ENCODE measurements around the gene BEND4. TPM values are rescaled to one million over a fixed set of nuclear protein-coding genes. Genes with fewer than 3 reads are reported as not detected.
"Not testable (repeated sequence)": the region's sequence is repeated elsewhere in the genome, so short reads cannot be mapped to it uniquely, and the experiment has no call there.

BEND4 gene
- total RNA-seq: 0.17 and 0.23 TPM in 2 replicates

DNA sequence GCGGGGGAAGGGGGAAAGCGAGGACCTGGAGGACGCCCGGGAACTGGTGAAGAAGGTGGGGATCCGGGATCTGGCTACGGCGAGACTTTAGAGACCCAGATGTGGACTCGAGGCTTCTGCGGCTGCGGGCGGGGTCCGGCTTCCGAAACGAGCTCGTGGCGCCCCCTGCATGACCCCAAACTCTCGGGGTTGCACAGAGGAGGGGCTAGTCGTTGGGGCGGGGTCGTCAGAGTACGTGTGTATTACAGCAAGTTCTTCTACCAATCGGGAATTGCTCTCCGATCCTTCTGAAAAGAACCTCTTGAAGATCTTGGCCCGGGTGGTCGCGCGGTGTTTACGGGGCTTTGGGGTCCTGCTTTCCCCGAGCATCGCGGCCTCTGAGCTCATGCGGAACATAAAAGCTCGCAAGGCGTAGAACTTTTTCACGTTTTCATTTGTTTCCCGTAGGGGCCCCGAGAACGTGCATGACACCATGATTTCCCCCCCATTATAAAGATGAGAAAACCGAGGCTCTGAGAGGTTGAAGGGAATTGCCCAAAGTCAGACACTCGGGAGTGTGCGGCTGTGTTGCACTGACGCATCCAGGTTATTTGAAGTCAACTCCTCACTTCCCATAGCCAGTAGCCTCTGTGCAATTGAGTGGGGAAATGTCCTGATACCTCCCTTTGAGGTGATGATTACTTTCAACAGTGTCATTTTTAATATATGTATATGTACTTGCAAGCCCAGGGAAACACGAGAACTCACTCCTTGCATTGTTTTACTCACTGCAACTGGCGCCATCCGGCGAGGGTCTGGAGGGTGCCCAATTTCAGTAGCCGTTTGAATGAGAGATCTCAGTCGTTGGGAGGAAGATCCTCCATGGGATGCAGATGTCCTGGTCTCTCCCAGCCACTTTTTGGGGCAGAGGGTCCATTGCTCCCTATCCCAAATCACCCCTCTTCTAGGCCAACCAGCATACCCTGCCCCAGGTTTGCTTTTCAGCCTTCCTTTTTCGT lies at the start of gene BEND4:
TSS of gene BEND4 (minus strand) at position 149 of the 998 bp plus-strand sequence. CDS start 512 bp downstream, outside the sequence.
- DNase-seq: no peak

DNA sequence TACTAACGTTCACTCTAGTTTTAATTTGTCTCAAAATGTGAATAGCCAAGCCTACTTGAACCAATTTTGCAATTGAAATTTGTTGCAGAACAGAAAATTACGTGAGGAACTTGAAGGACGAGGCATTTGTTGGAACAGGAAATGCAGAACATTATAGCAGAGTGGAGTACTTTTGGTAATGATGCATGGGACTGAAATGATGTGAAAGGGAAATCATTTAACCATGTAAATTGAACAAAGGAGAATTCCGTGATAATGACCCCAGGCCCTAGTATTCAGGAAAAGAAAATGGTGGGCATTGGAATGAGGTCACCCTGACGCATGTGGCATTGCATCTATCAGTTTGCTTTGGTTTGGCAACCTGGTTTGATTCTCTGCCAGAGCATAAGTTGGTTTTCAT lies 44.9 kb upstream of the BEND4 start:
- DNase-seq: no peak

DNA sequence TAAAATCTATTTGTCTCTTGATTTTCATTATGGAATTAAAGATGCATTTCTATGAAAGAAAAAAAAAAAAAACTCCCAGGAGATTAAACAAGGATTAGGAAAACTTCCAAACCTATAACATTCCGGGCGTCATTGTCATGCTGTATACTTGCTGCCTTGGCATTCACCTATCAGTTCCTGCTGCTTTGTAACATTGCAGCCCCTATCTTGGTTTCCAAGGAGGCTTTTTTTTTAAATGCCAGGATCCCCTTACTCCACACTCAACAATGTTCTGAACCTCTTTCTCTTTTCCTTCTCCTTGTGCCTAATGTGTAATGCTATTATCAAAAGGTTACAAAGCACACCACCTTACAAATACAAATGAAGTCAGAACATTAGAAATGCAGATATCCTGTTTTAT lies 20.5 kb upstream of the BEND4 start:
- DNase-seq: no peak

DNA sequence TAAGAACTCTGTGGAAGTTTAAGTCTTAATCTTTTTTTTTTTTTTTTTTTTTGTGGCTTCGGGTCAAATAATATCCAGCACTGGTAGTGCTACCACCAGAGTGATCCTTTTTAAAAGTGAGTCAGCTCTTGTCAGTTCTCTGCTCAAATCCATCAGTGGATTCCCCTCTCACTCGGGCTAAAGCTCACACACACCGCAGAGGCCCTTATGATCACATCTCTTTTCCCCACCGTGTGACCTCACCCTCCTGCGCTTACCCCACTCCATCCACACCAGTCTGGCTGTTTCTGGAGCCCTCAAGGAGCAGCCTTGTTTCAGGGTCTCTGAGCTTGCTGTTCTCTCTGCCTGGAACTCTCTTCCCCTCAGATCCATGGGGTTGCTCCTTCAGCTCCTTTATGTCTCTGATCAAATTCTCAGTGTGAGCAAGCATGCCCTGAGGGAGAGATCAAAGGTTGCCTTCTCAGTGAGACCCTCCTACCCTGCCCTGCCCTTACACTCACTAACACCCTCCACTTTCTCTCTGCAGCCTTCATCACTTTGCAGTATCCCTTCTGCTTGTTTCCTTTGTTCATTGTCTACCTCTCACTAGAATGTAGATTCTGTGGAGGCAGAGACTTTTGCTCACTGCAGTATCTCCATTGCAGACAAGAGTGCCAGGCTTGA lies 19.8 kb upstream of the BEND4 start:
- DNase-seq: no peak

DNA sequence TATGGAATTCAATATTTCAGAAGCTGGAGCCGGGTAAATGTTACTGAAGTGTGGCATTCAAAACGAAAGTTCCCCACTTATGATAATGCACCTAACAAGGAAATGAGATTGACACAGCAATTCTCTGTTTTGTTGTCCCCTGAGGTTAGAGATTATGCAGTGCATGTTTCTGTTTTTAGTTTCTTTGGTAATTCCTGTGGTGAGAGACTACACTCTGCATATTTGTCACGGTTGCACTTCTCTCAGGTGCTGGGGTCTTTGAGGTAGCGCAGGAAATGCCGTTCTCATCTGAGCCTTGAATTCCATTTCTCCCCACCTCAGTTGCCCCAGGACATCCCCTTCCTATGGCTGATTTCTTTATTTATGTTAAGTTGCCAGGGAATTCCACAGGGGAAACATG lies 15.3 kb upstream of the BEND4 start:
- DNase-seq: no peak

DNA sequence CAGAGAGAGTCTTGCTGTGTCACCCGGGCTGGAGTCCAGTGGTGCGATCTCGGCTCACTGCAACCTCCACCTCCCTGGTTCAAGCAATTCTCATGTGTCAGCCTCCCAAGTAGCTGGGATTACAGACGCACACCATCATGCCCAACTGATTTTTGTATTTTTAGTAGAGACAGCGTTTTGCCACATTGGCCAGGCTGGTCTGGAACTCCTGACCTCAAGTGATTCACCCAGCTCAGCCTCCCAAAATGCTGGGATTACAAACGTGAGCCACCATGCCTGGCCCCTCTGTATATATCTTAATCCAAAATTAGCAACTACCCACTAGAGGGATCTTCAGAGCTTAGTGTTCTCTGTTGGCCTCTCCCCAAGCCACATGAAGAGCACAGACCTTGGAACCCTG lies 13.7 kb upstream of the BEND4 start:
- not testable (repeated sequence) for DNase-seq

DNA sequence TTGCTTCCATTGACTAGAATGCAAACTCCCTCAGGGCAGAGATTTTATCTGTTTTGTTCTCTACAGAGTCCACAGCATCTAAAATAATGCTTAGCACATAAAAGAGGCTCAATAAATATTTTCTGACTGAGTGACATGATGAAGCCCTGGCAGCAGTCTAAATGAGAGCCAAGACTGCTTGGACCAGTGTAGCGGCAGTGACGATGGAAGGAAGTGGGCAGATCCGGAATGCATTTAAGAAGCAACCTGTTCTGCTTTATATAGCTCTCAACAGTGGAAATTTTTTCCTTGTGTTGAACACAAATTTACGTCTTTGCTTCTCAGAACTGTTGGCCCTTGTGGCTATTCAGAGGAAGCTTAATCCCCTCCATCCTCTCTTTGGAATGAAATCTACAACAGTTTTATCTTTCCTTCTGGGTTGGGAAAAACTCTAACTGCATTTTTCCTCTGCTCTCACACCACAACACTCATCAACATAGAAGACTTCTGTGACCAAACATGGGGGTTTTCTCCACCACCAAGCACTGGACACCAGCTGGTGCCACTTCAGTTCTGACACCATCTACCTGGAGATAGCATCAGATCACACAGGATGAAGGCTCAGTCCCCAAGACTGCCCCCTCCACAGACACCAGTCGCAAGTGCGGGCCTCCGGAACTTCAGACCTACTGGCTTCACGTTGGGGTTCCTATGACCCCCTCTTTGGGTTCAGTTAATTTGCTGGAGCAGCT lies 7.0 kb upstream of the BEND4 start:
- no peak for DNase-seq

DNA sequence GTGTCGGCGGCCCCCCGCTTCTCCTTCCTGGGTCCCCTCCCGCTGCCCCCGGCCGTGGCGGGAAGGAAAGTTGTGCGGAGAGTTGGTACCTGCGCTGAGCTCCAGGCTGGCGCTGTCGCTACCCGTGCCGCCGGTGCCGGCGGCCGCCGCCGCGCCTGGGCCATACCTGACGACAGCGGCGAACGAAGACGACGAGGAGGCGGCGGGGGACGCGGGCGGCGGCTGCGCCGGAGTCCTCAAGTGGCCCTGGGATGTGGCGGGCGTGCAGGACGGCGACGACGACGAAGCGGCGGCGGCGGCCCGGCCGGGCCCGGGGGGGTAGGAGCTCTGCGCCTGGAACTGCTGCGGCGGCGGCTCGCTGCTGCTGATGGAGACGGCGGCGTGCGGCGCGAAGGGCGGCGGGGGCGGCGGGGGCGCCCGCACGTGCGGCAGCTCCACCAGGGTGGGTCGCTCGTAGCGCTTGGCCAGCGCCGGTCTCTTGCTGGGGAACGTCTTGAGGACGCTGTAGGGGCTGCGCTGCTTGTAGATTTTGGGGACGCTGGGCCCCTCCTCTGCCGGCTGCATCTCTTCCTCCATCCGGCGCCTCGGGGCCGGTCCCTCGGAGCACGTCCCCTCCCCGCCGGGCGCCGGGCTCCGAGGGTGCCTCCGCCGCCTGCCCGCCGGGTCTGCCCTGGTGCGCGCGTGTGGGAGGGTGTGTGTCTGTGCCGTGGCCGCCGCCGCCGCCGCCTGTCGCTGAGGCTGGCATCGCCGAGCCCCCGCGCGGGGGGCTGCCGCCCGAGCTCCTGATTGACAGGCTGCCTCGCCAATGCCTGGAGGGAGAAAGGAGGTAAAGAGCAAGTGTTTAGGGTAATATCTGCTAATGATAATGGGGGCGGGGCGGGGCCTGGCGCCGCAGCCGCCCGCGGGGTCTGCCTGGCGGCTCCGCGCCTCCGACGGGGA lies 618 bp downstream of the BEND4 start:
- DNase-seq: no peak

DNA sequence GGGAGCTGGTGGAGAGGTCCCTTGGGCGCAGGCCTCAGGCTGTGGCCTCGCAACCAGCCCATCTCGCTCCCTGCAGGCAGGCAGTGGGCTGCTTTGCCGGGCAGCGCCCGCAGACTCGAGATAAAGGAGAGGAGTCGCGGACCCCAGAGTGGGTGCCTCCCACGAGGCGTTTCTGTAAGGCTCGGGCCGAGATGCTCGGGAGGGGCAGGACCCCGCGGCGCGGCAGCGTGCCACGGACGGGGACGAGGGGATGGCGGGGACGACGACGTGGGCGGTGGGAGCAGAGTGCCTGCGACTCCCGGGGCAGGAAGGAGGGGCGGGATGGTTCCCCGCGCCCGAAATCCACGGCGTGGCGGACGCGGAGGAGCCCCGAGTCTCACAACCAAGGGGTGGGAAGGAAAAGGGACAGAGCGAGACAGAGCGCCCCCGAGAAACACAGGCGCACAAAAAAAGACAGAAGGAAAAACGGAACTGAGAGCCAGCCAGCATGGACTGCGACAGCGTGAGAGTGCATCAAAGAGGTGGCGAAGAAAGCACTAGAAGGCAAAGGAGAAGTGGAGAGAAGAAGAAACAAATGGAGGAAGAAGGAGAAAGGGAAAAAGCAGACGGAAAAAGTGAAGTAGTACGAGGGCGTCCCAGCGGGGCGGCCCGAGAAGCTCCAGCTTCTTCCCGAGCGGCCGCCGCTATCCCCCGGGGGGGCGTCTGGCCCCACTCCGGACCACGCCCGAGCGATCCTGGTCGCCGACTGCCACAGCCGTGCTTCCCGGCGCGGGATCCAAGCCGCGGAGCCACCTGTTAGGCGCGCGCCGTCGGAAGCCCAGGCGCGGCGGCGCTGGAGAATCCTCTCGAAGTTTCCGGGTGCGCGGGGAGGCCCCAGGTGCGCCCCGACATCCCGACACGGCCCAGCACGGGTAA lies 1.5 kb downstream of the BEND4 start:
- no peak for DNase-seq

DNA sequence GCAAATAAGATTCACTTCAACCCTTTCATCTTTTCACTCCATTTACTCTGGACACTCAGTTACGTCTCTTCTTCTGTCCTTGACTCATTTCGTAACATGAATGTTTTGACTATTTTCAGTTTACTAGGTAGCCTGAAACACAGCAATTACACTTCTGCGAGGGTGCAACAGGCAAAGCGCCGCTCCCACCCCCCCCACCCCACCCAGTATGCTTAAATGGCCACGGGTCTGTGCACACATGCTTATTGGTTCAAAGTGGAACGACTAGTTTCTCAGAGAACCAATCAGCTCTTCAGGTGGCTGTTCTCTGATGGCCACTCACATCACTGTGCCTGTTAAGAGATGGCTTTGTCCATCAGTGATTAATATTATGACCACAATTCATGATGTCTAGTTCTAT lies 3.5 kb downstream of the BEND4 start:
- DNase-seq: no peak

DNA sequence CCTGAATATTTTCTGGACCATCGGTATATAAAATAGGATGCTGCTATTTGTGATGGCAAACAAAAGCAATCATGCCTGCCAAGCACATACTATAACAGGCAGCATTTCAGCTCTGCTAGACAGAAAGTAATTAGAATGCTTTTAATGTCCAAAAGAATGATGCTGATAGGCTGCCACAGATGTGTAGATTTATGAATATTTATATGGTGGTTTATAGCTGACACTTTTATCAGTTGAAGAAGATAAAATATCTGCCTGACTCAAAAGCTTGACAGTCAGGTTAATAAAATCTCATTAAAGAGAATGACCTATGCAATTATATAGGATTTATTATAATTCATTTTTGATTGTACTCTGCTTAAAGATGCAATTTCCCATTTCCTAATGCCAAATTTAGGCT lies 4.0 kb downstream of the BEND4 start:
- DNase-seq: no peak

DNA sequence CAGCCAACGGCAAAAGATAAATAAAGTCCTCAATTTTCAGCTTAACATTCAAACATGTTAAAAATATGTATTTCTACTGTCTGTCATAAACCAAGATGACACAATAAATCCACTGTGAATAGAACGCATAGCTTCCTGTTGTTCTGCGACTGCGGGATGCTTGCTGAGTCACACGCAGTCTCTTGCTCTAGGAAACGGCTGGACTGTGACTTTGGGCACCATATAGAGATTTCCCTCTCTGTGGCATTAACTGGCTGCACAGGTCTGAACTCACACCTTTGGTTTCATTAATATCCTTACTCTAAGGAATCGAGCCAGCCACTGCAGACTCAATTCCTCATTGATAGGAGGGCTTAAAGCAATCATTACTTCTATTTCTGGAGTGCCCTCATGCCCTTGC lies 8.4 kb downstream of the BEND4 start:
- DNase-seq: no peak

DNA sequence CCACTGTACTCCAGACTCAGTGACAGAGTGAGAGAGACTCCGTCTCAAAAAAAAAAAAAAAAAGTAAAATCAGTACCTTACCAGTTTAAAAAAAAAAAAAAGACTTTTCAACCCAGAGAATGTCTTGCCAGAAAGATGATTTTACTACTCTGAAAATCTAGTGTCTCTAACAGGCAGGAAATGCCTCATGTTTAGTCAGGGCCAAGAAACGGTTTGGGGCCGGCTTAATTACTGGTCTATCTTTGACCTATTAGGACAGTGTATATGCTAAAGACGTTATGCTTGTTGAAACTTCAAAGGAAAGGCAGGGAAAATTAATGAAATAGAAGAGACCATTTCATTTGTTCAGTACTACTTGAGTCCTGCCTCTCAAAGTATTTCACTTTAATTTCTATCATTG lies 9.9 kb downstream of the BEND4 start:
- no peak for DNase-seq

DNA sequence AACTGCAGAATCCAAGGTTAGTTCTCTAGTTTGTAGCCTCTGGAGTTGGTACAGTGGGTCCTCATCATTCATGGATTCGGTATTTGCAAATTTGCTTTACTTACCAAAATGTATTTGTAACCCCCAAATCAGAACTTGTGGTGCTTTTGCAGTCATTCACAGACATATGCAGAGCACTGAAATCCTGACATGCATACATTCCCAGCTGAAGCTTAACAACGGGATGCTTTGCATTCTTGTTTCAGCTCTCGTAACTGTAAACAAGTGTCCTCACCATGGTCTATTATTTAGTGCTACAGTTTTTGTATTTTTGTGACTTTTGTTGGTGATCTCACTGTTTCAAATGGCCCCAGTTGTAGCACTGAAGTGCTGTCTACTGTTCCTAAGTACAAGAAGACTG lies 16.1 kb downstream of the BEND4 start:
- no peak for DNase-seq

DNA sequence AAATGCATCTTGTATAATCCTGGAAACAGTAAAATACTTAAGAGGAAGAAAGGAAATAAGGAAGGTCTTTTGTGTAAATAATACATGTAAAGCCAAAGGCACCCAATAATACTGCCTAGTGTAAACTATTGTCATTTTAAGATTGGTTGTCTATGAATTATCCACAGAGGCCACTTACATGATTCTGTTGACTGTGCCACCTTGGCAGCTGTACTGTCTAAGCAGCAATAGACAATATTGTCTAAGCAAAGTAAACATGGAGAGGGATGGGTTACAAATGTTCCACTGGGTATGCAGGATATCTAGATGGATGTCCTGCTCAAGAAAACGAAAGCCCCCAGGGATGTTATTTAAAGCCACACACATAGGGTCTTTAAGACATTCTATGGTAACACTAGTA lies 19.4 kb downstream of the BEND4 start:
- no peak for DNase-seq

DNA sequence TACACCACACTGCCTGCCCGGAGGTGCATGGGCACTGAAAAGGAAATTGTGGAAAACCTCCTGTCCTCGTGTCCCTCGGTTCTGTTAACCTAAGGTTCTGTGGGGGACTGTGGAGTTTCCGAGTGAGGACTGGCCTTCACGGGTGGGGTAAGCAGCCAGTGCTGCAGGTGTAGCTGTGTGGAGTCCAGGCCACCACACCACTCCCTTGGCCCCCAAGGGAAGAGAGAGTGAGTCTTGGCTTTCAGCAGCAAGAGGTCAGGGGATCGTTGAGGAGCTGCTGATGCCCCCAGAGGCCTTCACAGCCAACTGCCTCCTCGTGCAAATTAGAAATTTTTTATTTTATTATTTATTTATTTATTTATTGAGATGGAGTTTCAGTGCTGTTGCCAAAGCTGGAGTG lies 20.4 kb downstream of the BEND4 start:
- DNase-seq: no peak

DNA sequence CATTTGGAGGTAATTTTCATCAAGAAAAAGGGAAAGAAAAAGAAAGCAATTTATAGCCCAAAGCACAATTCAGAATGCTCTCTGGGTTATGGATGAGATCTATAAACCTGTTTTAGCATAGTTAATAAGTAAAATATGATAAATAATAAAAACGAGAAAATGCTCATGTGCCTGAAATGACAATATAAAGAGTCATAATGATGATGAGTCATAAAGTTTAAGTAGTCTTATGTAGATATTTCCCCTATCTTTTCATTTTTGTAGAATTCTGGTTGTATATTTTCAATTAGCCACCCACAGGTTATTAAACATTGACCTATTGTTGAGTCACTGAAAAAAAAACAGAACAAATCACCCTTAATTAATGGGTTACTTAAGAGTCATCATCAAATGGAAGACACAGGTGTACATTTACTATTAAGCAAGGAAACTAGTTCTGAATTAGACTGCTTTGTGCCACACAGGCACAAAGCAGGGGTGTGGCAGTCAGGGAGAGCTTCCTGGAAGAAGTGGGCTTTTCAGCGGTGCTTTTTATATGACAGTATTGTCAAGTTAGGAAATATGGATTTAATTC lies 29.3 kb downstream of the BEND4 start:
- no peak for DNase-seq

DNA sequence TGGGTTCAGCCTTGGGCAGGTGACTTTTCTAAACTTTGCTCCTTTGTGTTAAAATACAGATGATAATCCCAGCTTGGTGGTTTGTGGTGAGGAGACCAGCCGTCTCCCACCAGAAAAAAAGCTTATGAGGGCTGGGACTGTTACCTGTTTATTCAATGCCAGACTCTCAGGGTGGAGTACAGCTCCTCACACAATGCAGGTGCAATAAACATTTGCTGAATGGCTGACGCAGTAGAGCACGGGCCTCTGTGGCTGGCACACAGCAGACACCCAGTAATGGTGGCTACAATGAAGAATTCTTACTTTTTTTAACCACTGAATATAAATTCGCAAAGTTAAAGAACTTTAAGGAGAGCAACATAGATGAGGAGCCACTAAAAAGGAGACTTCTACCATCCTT lies 30.2 kb downstream of the BEND4 start:
- no peak for DNase-seq

DNA sequence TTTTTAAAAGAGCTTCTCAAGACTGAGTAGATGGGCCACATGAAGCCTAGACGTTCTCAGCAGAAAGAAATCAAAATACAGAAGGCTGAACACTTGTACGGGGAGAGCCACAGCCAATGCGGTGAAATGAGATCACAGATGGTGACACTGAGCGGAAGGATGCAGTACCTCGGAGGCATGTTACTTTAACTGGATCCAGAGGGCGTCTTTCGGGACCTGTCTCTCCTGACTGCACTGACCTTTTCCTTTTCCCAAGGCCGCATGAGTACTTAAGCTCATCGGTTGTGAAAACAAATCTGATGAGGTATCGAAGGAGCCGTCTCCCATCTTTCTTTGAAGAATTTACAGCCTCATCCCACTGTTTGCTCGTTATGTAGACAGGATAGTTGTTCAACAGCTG lies 32.6 kb downstream of the BEND4 start:
- no peak for DNase-seq

DNA sequence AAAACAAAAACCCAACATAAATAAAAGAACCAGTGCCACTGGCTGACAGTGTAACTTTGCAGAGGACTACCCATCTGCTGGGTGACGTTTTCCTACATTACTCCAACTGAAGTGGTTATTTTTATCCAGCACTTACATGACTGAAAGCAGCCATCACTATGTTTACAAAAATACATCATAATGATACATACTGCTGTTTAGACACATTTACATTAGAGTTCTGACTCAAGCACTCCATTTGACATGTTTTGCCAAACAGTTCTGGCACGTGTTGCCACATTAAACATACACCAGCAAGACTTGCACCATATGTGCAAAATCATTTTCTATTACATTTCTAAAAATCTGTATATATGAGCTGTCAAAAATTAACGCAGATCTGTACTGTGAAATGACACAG lies 39.6 kb downstream of the BEND4 start:
- DNase-seq: no peak

DNA sequence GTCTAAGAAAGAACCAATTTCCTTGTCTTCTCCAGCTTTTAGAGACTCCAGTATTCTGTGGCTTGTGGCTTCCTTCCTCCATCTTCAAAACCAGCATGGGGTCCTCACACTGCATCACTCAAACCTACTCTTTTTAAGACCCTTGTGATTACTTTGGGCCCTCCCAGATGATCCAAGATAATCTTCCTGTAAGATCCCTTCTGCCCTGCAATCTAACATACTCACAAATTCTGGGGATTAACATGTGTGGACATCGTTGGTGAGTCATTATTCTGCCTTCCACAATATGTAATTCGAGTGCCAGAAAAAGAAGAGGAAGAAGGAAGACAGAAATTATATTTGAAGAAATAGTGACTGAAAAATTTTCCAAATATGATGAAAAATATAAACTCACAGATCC lies 47.9 kb downstream of the BEND4 start:
- no peak for DNase-seq
